ENCODE measurements around the gene SCRN1.

The SCRN1 gene

GRCh38 chr7:29989257-29989995 is at the start of gene SCRN1:
Gene SCRN1, minus strand, starts transcription at chr7:29989801. Its CDS starts 20,734 bp downstream, at chr7:29969067.
- DNase-seq, result peak; percentile 12

- DNase-seq, result no peak
Measured at GRCh38 chr7:30038196-30038980, 48.8 kb upstream of the SCRN1 start.

GRCh38 chr7:30036220-30036619 is 46.6 kb upstream of the SCRN1 start:
- DNase-seq, result no peak

GRCh38 chr7:30034501-30034900 is 44.9 kb upstream of the SCRN1 start:
- no peak for DNase-seq

GRCh38 chr7:30032310-30033125 is 42.9 kb upstream of the SCRN1 start:
- DNase-seq, result no peak

- peak; percentile 27 for DNase-seq
Measured at GRCh38 chr7:30029696-30030095, 40.1 kb upstream of the SCRN1 start.

- DNase-seq, result peak; percentile 40
Measured at GRCh38 chr7:30028749-30029635, 39.4 kb upstream of the SCRN1 start.

GRCh38 chr7:30028216-30028748 is 38.7 kb upstream of the SCRN1 start, which contains the start of gene PLEKHA8:
Gene PLEKHA8, plus strand, starts transcription at chr7:30028412. Its CDS starts 351 bp downstream, at chr7:30028763.
- DNase-seq, result peak; percentile 93

- DNase-seq, result no peak
Measured at GRCh38 chr7:30027740-30028215, 38.2 kb upstream of the SCRN1 start.

- peak; percentile 59 for DNase-seq
Measured at GRCh38 chr7:30027065-30027456, 37.5 kb upstream of the SCRN1 start.

- peak; percentile 95 for DNase-seq
Measured at GRCh38 chr7:30026229-30027064, 36.8 kb upstream of the SCRN1 start, which contains the start of gene FKBP14. Gene FKBP14, minus strand, starts transcription at chr7:30026702. Its CDS starts 194 bp downstream, at chr7:30026508.

GRCh38 chr7:30023524-30023923 is 33.9 kb upstream of the SCRN1 start:
- DNase-seq, result no peak

- no peak for DNase-seq
Measured at GRCh38 chr7:30022991-30023390, 33.4 kb upstream of the SCRN1 start.

GRCh38 chr7:30020535-30020934 is 30.9 kb upstream of the SCRN1 start:
- DNase-seq, result no peak

GRCh38 chr7:30019960-30020359 is 30.4 kb upstream of the SCRN1 start:
- no peak for DNase-seq

GRCh38 chr7:30019387-30019786 is 29.8 kb upstream of the SCRN1 start:
- no peak for DNase-seq

GRCh38 chr7:30018451-30018850 is 28.9 kb upstream of the SCRN1 start:
- DNase-seq, result no peak

- DNase-seq, result no peak
Measured at GRCh38 chr7:30012757-30013156, 23.2 kb upstream of the SCRN1 start.

GRCh38 chr7:30010021-30010420 is 20.4 kb upstream of the SCRN1 start:
- DNase-seq, result no peak

- no peak for DNase-seq
Measured at GRCh38 chr7:30005464-30005863, 15.9 kb upstream of the SCRN1 start.

GRCh38 chr7:30003098-30003497 is 13.5 kb upstream of the SCRN1 start:
- no peak for DNase-seq
